ENCODE results near the gene JAKMIP2. TPM values are rescaled to one million over a fixed set of nuclear protein-coding genes. Genes with fewer than 3 reads are reported as not detected.

Gene JAKMIP2
- polyA plus RNA-seq, 3 donors from 2014 or later: 1.5 to 18.4 (median 5.4) TPM

DNA sequence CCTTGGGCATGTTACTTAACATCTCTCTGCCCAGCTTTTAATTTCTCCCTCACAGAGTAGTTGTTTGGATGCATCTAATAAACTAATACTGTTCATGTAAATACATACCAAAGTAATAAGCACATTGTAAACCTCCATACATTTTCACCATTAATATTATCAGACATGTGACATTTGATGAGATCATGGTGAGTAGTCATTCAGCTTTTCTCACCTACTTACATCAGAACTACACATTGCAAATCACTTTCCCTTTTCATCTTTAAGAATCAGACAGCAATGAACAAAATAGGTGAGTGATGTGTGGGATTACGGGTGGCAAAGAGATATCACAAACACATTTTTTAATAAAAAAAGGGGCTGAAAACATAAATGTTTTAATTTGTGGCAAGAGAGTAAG is 89.3 kb downstream of the JAKMIP2 start:
- H3K27ac Mint-ChIP-seq: peak overlapping the region in 2 of 6 donors; percentile 41 to 55
- peaks cover 0 to 6% (median under 1%) of the 10 kb centered on the region in 6 donors for H3K9me3 Mint-ChIP-seq
- peaks cover 0 to 2% (median 0%) of the 10 kb centered on the region in 3 donors for H3K27me3 Mint-ChIP-seq (ENCODE audit: low read depth in 3 of 3)
- peaks cover 13 to 18% of the 10 kb centered on the region in 2 donors for H3K4me1 Mint-ChIP-seq
- no peak overlapping the region for H3K4me3 Mint-ChIP-seq
- DNase-seq: no peak
- H3K36me3 Mint-ChIP-seq: peaks cover 8 to 10% (median 10%) of the 10 kb centered on the region in 3 donors

DNA sequence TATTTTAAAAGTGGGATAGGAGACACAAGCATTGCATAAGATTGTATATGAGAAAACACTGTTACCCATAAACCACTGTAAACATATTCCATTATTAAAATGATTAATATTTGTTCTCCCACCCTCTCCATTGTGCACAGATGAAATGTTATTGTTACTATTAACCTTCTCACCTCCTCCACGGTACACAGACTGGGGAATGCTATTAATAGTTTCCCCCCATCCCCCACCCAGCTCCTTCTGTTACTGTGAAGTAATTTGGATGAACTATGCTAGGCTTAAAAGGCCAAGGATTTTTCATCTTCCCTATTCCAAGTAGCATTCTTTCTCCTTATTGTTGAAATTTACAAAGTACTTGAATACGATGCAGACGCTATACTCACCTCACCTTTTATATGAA is 91.4 kb downstream of the JAKMIP2 start:
- Mint-ChIP-seq H3K27me3 (ENCODE audit: low read depth in 3 of 3) (peaks cover 0 to 2% (median 0%) of the 10 kb centered on the region in 3 donors), H3K9me3 (peaks cover 0 to 2% (median 0%) of the 10 kb centered on the region in 6 donors), H3K4me3 (no peak overlapping the region), H3K36me3 (no peaks in the 10 kb centered on the region), H3K27ac (no peak overlapping the region), H3K4me1 (peaks cover 13 to 14% of the 10 kb centered on the region in 2 donors)
- no peak for DNase-seq

DNA sequence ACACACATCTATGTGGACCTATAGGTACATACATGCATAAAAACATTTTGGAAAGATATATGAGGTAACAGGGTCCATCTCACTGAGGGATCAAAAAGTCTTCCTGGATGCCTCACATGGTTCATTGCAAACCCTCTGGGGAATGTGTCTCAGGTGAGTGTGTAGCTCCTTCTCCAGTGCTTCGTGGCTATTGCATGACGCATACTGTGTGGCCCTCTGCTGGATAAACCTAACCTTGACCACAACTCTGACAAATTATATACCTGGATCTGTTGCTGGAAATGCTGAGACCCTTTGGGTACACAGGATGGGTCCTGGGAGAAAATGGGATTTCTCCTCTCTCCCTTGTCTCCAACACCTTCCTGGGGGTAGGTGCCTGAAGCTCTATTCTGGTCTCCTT is 91.9 kb downstream of the JAKMIP2 start:
- no peak overlapping the region for H3K27ac Mint-ChIP-seq
- DNase-seq: no peak
- H3K4me3 Mint-ChIP-seq: no peak overlapping the region
- peaks cover 0 to 2% (median 0%) of the 10 kb centered on the region in 6 donors for H3K9me3 Mint-ChIP-seq
- H3K27me3 Mint-ChIP-seq (ENCODE audit: low read depth in 3 of 3): peaks cover 0 to 2% (median 0%) of the 10 kb centered on the region in 3 donors
- no peaks in the 10 kb centered on the region for H3K36me3 Mint-ChIP-seq
- peaks cover 13 to 14% of the 10 kb centered on the region in 2 donors for H3K4me1 Mint-ChIP-seq

DNA sequence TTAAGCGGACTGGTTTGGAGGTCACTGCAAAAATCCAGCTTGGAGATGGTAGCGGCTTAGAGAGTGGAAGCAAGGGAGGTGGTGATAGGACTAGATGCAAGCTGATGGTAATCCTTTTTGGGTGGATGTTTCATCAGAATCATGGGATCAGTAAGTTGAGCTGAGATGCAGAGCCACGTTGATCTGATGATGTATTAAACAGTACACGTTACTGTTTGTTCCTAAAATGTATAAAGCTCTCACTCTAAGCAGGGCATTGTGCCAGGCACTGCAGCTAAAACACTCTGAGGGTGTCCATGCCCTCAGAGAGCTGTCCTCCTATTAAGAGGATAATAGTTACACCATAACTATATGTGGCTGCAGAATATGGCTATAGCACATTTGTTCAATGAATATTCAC is 93.1 kb downstream of the JAKMIP2 start:
- Mint-ChIP-seq H3K36me3 (no peaks in the 10 kb centered on the region), H3K4me3 (no peak overlapping the region), H3K9me3 (no peaks in the 10 kb centered on the region), H3K27me3 (ENCODE audit: low read depth in 3 of 3) (peaks cover 0 to 2% (median 0%) of the 10 kb centered on the region in 3 donors), H3K4me1 (peaks cover 8 to 10% of the 10 kb centered on the region in 2 donors), H3K27ac (no peak overlapping the region)
- DNase-seq: no peak

DNA sequence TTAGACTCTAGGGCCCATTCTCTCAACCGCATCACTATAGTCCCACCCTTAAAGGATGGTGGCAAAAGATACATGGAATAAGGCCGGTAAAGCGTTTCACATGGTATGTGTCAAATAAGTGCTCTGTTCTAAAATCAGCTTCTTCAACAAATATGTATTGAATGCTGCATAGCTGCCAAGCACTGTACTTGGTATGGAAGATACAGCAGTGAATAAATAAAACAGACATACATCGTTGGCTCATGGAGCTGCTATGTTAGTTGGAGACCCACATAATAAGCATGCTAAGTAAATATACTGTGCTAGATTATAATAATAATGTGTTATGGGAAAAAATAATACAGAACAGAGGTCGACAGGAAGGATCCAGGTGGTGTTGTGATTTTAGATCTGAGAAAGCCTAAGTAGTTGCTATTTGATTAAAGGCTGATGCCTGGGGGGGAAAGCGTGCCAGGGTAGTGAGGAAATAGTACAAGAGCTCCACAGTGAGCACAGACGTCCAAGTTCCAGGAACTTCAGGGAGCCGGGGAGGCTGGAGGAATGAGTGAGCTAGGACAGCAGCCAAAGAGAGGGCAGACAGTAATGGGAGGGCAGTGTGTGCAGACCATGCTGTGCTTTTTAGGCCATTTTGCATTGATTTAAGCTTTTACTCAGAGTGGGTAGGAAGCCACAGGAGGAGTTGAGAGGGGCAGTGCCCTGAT is 93.7 kb downstream of the JAKMIP2 start:
- Mint-ChIP-seq H3K27me3 (ENCODE audit: low read depth in 3 of 3) (peaks cover 0 to 2% (median 0%) of the 10 kb centered on the region in 3 donors), H3K36me3 (no peaks in the 10 kb centered on the region), H3K4me1 (peaks cover 3 to 4% of the 10 kb centered on the region in 2 donors), H3K4me3 (no peak overlapping the region), H3K27ac (no peak overlapping the region), H3K9me3 (no peaks in the 10 kb centered on the region)
- DNase-seq: no peak

- DNase-seq: no peak
- H3K4me3 Mint-ChIP-seq: no peak overlapping the region
- H3K9me3 Mint-ChIP-seq: no peaks in the 10 kb centered on the region
- H3K4me1 Mint-ChIP-seq: no peaks in the 10 kb centered on the region
- peaks cover 0 to 3% (median 2%) of the 10 kb centered on the region in 3 donors for H3K27me3 Mint-ChIP-seq (ENCODE audit: low read depth in 3 of 3)
- H3K27ac Mint-ChIP-seq: no peak overlapping the region
- peaks cover 0 to 1% (median 0%) of the 10 kb centered on the region in 3 donors for H3K36me3 Mint-ChIP-seq
Measured at GRCh38 chr5:147687118-147687517, 95.4 kb downstream of the JAKMIP2 start.

GRCh38 chr5:147686421-147686820 is 96.1 kb downstream of the JAKMIP2 start:
- no peak for DNase-seq
- H3K9me3 Mint-ChIP-seq: no peaks in the 10 kb centered on the region
- peaks cover 0 to 4% (median 0%) of the 10 kb centered on the region in 3 donors for H3K36me3 Mint-ChIP-seq
- H3K27me3 Mint-ChIP-seq (ENCODE audit: low read depth in 3 of 3): peaks cover 0 to 3% (median 2%) of the 10 kb centered on the region in 3 donors
- H3K4me1 Mint-ChIP-seq: no peaks in the 10 kb centered on the region
- no peak overlapping the region for H3K27ac Mint-ChIP-seq
- no peak overlapping the region for H3K4me3 Mint-ChIP-seq

DNA sequence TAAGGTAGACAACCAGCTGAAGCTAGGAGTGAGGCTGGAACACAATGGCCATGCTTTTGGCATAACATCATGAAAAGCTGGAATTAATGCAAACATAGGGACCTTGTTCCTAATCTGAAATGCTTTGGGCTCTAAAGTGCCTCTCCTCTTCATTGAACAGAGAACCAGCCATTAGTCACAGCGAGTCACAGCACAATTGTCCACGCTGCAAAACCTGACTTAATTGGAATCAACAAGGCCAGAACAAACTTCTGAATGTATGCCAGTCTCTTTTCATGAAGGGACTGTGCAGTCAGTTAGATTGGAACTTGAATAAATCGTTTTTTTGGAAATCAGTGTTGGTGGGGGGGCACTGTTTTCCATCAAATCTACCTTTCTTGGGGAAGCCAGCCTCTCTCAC is 96.5 kb downstream of the JAKMIP2 start:
- Mint-ChIP-seq H3K4me1 (no peaks in the 10 kb centered on the region), H3K27me3 (ENCODE audit: low read depth in 3 of 3) (peaks cover 0 to 3% (median 2%) of the 10 kb centered on the region in 3 donors), H3K27ac (no peak overlapping the region), H3K4me3 (no peak overlapping the region), H3K36me3 (peaks cover 0 to 4% (median 0%) of the 10 kb centered on the region in 3 donors), H3K9me3 (no peaks in the 10 kb centered on the region)
- no peak for DNase-seq

- no peak for DNase-seq
- Mint-ChIP-seq H3K36me3 (peaks cover 5 to 14% (median 8%) of the 10 kb centered on the region in 3 donors), H3K27ac (no peak overlapping the region), H3K4me3 (no peak overlapping the region), H3K9me3 (no peaks in the 10 kb centered on the region), H3K4me1 (no peaks in the 10 kb centered on the region), H3K27me3 (ENCODE audit: low read depth in 3 of 3) (no peaks in the 10 kb centered on the region)
Measured at GRCh38 chr5:147675168-147675567, 107.4 kb downstream of the JAKMIP2 start.

- DNase-seq: no peak
- H3K4me1 Mint-ChIP-seq: no peaks in the 10 kb centered on the region
- peaks cover 5 to 18% (median 11%) of the 10 kb centered on the region in 3 donors for H3K36me3 Mint-ChIP-seq
- H3K9me3 Mint-ChIP-seq: no peaks in the 10 kb centered on the region
- H3K27me3 Mint-ChIP-seq (ENCODE audit: low read depth in 3 of 3): no peaks in the 10 kb centered on the region
- no peak overlapping the region for H3K27ac Mint-ChIP-seq
- H3K4me3 Mint-ChIP-seq: no peak overlapping the region
Measured at GRCh38 chr5:147674411-147674810, 108.1 kb downstream of the JAKMIP2 start.

- H3K27me3 Mint-ChIP-seq (ENCODE audit: low read depth in 3 of 3): no peaks in the 10 kb centered on the region
- H3K36me3 Mint-ChIP-seq: peaks cover 5 to 22% (median 17%) of the 10 kb centered on the region in 3 donors
Measured at GRCh38 chr5:147673791-147674190, 108.7 kb downstream of the JAKMIP2 start.

GRCh38 chr5:147673266-147673665 is 109.3 kb downstream of the JAKMIP2 start:
- H3K27ac Mint-ChIP-seq: no peak overlapping the region
- H3K4me1 Mint-ChIP-seq: no peaks in the 10 kb centered on the region
- H3K36me3 Mint-ChIP-seq: peaks cover 5 to 25% (median 19%) of the 10 kb centered on the region in 3 donors

More at GRCh38 chr5:147673791-147674190, 108.7 kb downstream of the JAKMIP2 start:
- DNase-seq: no peak
- Mint-ChIP-seq H3K4me1 (no peaks in the 10 kb centered on the region), H3K27ac (no peak overlapping the region), H3K4me3 (no peak overlapping the region), H3K9me3 (no peaks in the 10 kb centered on the region)

GRCh38 chr5:147671365-147671764 is 111.2 kb downstream of the JAKMIP2 start:
- peaks cover 5 to 33% (median 26%) of the 10 kb centered on the region in 3 donors for H3K36me3 Mint-ChIP-seq

More at GRCh38 chr5:147673266-147673665, 109.3 kb downstream of the JAKMIP2 start:
- Mint-ChIP-seq H3K9me3 (no peaks in the 10 kb centered on the region), H3K27me3 (ENCODE audit: low read depth in 3 of 3) (no peaks in the 10 kb centered on the region), H3K4me3 (no peak overlapping the region)
- DNase-seq: no peak

GRCh38 chr5:147670815-147671214 is 111.7 kb downstream of the JAKMIP2 start:
- Mint-ChIP-seq H3K36me3 (peaks cover 5 to 33% (median 26%) of the 10 kb centered on the region in 3 donors), H3K4me3 (no peak overlapping the region), H3K27me3 (ENCODE audit: low read depth in 3 of 3) (no peaks in the 10 kb centered on the region), H3K27ac (peak overlapping the region in 1 of 6 donors; percentile 27), H3K9me3 (no peaks in the 10 kb centered on the region), H3K4me1 (no peaks in the 10 kb centered on the region)
- DNase-seq: no peak

More at GRCh38 chr5:147671365-147671764, 111.2 kb downstream of the JAKMIP2 start:
- Mint-ChIP-seq H3K4me3 (no peak overlapping the region), H3K4me1 (no peaks in the 10 kb centered on the region), H3K9me3 (no peaks in the 10 kb centered on the region), H3K27ac (no peak overlapping the region), H3K27me3 (ENCODE audit: low read depth in 3 of 3) (no peaks in the 10 kb centered on the region)
- DNase-seq: no peak

All from immature natural killer cell (primary cell).